GM21526 (cell line): ENCODE measurements around the gene DPH1.

Experiments used
- ATAC-seq: cut with Tn5 transposase; IDR thresholded peaks from one replicate; pipeline ENCODE4 v1.9.1; 2021; ENCODE audit warnings: moderate library complexity; ENCODE audit not compliant: unreplicated experiment, low FRiP score

Gene DPH1

DNA sequence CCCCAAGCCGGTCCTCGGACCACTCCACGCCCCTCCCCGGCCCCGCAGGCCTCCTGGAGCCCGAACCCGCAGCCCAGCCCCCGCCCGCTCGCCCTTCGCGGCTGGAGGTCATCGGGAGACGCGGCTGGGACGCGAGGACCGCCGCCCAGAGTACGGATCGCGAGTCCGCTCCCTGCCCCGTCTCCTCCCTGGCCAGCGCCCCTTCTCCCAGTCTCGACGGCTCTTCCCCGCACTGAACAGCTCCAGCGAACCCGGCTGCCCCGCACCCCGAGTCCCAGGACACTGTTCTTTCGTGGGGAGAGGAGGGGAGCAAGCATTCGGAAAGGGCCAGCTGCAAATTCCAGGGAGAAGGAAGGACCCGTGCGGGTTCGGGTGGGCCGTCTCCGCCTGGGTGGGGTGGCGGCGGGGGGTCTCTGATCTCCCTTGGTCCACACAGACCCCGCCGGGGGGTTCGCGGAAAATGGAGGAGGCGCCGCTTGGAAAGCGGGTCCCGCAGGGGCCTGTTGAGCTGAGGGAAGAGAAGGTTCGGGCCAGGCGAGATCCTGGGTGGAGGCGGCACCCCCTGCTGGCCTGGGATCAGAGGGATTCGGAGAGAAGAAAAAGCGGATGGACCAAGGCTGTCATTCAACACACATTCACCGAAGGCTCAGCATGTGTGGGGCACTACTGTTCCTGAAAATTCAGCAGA lies 4.2 kb upstream of the DPH1 start:
- ATAC-seq: no peak

DNA sequence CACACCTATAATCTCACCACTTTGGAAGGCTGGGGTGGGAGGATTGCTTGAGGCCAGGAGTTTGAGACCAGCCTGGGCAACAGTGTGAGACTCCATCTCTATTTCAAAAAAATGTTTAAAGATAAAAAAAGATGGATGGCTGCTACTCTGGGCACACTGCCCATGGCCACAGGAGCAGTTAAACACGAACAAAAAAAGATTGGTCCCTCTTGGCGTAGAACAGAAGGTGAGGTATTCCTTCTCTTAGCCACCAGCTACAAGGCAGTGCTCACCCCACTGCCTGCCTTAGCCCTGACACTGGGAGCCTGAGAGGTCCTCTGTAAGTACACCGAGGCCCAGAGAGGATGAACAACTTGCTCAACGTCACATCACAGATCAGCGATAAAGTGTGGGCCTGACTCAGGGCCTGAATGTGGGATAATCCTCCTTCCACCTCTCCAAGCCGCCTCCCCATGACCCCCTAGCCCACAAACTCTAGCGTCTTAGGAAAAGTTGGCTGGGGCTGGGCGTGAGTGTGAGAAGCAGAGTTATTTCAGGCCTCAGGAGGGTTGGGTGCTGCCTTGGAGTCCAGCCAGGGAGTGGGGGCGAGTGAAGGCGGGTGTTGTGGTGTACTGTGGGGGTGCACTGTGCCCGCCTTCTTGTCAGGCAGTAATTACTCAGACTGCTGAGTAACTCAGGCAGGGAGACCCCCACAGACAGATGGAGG lies 2.3 kb upstream of the DPH1 start:
- ATAC-seq: no peak

DNA sequence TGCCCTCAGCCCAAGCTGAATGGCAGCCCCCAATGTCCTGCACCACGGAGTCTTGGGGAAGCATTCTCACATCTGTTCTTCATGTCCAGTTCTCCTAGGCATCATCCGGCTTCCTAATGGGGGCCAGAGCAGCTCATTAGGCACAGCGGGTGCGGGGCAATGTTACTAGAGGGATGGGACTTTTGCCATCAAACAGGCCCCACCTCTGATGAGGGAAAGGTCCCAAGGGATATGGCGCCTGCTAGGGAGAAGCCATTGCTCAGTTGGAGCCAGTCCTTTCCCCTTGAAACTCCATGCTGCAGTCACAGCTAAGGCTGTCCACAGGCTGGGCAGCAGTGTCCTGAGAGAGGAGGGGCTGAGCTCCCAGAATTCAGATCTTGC lies 1.7 kb upstream of the DPH1 start:
- no peak for ATAC-seq

DNA sequence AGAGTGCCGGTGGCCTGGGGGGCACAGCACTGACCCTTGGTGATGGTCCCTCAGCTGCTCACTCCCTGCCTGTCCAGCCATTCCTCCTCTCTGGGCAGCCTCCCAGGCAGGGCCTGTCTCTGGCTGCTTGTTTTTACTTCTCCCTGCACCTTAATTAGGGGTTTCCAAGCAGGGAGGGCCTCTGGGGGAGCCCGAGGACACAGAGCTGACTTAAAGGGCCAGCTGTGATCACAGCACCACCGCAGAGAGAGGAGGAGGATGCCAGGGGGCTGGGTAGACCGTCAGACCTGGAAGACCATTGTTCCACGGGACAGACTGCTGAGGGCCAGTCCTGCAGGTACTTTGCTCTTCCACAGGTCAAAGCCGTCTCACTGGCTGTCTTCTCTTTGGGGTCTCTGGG lies 1.2 kb upstream of the DPH1 start:
- no peak for ATAC-seq

DNA sequence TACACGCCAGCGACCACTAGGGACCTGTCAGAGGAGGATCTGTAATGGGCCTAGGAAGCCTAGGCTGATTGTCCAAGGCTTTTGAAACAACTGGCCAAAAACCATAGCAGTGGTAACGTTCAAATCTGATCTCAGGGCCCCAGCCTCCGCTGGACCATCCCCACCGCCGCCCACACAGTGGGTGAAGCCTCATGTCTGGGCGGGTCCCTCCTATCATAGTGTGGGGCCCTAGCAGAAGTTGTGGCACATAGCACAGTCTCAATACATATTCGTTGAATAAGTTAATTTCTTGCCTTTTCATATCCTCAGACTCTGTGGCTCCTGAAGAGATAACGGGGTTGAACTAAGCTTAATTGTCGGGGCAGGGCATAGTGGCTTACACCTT lies 818 bp downstream of the DPH1 start:
- peak; percentile 8 for ATAC-seq

DNA sequence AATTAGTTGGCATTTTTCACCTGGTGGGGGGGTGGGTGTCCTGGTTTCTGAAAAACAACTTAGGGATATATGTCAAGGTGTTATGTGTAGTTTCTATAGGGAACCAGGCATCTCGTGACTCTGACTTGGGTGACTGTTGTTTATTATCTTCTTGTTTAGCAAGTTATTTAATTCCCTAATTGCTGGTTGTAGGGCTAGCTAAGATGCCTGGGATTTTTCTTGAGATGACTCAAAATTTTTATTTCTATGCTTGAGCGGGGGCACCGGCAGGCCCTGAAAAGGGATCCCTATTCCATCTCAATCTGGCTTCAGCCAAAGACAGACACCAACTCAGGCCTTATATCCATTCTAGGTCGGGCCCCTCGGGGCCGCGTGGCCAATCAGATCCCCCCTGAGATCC lies 3.2 kb downstream of the DPH1 start:
- ATAC-seq: no peak

DNA sequence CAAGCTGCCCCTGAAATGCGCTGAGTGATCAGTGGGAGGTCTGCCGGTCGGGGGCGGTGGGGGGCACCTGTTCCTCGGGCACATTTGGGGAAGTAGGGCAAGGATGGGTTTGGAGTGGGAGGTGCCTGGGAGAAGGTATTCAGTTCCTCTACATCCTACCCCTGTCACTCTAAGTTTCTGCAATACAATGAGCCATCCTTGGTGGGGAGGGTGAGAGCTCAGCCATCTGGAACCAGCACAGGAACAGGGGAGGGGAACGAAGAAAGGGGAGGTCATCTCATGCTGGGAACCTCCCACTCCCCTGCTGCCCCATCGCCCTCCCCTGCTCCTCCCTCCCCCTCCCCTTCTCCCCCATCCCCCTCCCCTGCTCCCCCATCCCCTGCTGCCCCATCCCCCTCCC lies 4.2 kb downstream of the DPH1 start:
- ATAC-seq: no peak

DNA sequence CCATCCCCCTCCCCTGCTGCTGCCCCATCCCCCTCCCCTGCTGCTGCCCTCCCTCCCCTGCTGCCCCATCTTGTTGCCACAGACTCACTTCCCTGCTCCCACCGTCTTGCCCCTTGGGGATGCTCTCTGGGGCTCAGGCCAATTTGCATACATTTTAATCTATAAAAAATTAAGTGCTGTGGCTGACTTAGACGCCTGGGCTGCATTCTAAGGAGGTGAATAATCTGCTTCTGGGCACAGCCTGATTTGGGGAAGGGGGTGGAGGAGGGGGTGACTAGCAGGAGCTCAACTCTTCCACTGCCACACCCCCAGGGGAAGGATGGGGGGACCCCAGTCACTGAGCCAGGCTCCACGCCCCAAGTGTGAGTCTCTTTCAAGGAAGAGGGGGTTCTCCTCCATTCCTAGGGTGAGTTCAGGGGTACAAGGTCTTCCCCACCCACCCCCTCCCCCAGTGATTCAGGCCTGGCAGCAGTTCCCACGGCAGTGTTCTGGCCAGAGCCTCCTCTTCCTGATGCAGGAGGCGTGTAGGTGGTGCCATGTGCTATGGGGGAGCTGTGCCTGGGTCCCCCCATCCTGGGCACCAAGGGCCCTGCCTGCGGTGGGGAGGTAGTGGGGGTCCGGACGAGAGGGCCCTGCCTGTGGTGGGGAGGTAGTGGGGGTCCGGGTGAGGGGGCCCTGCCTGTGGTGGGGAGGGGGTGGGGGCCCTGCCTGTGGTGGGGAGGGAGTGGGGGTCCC lies 5.0 kb downstream of the DPH1 start:
- ATAC-seq: no peak

DNA sequence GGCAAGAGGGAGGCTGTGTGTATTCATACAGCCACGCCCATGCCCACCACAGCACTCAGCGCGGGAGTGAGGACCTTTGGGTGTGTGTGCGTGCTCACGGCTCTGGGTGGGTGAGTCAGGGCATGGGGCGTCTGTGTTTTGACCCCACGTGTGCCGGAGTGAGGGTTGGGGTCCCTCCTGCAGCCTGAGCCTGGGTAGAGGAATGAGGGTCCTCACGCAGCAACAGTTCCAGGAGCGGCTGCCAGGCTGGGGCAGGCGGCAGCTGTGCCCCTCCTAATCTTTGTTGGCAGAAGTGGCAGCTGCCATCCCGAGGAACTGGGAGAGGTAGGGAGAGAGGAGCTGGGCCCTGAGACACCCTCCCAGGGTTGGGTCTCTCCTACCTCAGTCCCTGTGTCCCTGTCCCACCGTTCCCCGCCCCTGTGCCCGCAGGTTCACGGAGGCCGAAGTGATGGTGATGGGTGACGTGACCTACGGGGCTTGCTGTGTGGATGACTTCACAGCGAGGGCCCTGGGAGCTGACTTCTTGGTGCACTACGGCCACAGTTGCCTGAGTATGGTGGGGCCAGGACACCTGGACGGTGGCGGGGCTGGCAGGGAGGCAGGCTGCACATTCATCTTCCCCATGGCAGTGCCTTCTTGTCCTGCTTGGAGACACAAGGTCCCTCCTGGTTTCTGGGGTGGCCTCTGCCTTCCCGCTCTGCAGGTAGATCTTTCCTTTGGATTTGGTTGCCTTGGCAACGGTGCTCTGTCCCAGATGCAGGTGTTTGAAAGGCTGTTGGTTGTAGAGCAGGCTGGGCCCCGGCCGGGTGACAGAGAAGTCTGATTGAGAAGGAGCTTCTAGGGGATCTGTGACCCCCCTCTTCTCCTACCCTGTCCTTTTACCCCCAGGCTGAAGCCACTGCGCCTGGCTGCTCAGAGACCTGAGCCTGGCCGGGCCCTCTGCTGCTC lies 5.9 kb downstream of the DPH1 start:
- no peak for ATAC-seq

DNA sequence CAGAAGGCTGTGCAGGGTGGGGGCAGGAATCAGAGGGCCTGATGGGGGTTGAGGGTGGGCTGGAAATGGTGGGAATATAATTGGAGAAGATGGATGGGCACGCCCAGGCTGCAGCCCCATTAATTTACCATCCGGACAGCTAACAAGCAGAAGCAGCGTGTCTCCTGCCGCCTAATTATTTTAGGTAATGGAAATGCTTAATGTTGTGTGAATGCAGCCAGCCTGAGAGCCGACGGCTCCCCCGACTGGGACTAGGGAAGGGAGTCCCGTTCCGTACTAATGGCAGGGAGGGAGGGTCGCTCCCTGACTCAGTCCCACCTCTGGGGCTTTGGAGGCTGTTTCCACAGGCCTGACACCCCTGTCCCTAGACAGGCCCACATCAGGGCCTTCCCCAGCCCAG lies 7.2 kb downstream of the DPH1 start:
- no peak for ATAC-seq

DNA sequence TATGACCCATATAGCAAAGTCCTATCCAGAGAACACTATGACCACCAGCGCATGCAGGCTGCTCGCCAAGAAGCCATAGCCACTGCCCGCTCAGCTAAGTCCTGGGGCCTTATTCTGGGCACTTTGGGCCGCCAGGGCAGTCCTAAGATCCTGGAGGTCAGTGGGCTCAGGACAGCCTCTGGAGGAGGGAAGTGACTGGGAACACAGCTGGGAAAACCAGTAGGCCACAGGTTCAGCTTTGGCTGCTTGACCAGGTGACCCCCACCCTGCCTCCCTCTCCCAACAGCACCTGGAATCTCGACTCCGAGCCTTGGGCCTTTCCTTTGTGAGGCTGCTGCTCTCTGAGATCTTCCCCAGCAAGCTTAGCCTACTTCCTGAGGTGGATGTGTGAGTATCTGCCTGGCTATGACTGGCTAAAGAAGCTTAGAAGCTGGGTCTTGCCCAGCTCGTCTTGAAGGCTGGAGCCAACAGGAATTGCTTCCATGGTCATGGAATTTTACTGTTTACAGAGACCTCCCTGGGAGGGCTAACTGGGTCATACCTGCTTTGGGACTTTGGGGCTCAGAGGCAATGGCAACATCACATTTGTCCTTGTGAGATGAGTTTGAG lies 10.4 kb downstream of the DPH1 start:
- ATAC-seq: no peak

DNA sequence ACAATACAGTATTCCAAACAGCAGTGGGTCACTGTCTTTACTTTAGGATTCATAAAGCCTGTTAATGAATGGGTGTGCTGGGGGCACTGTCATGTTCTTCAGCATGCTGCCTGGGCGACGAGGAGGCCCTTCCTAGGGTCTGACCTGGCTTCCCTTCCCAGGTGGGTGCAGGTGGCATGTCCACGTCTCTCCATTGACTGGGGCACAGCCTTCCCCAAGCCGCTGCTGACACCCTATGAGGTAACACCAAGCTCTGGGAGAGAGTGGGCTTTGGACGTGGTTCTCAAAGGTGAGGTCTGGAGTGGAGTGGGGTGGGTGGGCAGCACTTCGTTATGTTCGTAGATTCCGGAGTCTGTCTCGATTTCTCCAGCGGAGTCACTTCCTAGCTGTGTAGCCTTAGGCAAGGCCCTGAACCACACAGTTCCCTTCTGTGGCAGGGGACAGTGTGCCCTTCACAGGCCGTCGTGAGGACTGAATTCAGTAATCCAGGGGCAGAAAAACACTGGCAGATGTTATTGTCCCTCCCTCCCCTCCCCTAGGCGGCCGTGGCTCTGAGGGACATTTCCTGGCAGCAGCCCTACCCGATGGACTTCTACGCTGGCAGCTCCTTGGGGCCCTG lies 11.1 kb downstream of the DPH1 start:
- peak; percentile 10 for ATAC-seq

DNA sequence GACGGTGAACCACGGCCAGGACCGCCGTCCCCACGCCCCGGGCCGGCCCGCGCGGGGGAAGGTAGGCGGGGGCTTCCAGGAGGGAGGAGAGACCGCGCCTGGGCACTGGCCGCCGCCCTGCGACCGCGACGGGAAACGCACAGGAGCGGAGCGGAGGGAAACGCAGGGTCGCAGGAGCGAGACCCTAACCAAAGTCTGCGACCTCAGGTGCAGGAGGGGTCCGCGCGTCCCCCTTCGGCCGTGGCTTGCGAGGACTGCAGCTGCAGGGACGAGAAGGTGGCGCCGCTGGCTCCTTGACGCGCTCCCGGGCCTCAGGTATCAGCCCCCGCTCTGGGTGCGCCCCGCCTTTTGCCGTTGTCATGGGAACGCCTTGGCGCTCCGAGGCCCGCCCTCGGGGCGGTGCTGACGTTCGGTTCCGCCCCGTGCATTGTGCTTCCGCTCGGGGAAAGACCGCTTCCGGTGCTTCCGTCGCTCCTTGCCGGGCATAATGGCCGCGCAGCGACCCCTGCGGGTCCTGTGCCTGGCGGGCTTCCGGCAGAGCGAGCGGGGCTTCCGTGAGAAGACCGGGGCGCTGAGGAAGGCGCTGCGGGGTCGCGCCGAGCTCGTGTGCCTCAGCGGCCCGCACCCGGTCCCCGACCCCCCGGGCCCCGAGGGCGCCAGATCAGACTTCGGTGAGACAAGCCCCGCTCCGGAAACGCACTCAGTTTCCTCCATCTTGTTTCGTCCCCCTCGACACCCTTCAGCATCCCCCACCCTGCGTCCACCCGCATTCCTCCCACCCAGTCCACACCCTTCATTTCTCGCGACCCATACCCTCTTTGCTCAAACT lies 11.8 kb downstream of the DPH1 start, which contains the start of gene OVCA2:
OVCA2 (plus strand) TSS at position 462 of the 829 bp plus-strand sequence; CDS start at position 488, 26 bp downstream.
- ATAC-seq: peak; percentile 76

DNA sequence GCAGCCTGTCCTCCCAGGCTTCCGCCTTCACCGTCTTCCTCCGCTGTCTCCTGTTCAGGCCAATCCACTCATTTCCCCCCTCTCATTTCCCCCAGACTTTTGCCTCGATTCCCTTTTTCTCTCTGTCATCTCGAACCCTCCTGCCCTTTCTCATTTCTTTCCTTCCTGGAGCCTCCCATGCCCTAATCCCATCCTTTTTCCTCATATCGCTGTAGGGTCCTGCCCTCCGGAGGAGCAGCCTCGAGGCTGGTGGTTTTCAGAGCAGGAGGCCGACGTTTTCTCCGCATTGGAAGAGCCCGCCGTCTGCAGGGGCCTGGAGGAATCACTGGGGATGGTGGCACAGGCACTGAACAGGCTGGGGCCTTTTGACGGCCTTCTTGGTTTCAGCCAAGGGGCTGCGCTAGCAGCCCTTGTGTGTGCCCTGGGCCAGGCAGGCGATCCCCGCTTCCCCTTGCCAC lies 12.5 kb downstream of the DPH1 start:
- no peak for ATAC-seq

DNA sequence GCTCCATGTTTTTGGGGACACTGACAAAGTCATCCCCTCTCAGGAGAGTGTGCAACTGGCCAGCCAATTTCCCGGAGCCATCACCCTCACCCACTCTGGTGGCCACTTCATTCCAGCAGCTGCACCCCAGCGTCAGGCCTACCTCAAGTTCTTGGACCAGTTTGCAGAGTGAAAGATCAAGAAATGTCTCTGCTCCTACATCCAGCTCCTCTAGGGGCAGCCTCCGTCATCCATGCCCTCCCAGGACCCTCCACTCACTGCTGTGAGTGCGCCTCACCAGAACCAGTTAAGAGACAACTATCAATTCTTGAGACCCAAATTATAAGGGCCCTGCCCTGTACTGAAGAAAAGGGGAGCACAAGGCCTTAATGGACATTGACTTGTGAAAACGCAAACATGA lies 13.0 kb downstream of the DPH1 start:
- ATAC-seq: no peak

DNA sequence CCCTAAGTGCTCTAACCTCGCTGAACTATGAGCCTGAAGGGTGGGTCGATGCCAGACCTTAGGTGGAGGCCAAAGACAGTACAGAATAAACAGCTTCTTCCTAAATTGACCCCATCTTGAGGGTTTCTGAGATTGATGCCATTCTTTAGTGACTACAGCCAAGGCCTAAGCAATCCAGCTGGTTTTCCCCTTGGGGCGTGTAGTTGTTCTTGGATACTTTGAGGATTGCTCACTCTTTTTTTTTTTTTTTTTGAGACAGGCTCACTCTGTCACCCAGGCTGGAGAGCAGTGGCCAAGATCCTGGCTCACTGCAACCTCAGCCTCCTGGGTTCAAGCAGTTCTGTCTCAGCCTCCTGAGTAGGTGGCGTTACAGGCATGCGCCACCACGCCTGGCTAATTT lies 13.8 kb downstream of the DPH1 start:
- ATAC-seq: no peak

DNA sequence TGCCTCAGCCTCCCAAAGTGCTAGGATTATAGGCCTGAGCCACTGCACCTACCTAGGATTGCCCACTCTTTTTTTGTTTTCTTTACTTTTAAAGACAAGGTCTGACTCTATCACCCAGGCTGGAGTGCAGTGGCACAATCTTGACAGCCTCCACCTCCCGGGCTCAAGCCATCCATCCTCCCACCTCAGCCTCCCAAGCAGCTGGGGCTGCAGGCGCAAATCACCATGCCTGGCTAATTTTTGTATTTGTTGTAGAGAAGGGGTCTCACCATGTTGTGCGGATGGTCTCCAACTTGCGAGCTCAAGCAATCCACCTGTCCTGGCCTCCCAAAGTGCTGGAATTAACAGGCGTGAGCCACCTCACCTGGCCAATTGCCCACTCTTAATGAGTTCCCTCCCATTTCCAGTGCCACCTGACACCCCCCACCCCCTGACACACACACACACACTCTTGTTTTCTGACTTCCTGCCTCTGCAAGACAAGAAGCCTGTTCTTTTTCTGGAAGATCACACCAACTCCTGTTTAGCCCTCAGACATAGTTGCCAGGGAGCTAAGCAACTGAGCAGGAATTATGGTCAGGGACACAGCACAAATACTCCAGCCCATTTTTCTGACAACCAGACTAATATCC lies 14.4 kb downstream of the DPH1 start:
- ATAC-seq: no peak

DNA sequence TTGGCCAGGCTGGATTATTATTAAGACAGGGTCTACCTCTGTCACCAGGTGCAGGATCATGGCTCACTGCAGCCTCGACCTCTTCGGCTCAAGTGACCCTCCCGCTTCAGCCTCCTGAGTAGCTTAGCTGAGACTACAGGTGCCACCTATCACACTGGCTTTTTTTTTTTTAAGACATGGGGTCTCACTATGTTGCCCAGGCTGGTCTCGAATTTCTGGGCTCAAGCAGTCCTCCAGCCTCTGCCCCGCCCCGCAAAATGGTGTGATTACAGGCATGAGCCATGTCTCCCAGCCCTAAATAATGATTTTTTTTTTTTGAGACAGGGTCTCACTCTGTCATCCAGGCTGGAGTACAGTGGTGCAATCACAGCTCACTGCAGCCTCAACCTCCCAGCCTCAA lies 17.6 kb downstream of the DPH1 start:
- no peak for ATAC-seq
